HL-60/S4 treated with phorbol 12-myristate 13-acetate at 8.2 ng/mL for 4 days and 3 days (cell line): Measurements from ENCODE around the gene LHPP.
"Not testable (repeated sequence)": the region's sequence is repeated elsewhere in the genome, so short reads cannot be mapped to it uniquely, and the experiment has no call there.

Experiments used
- in situ Hi-C: fragments of 300-500 bp; cut with MboI; formaldehyde crosslinking; loops from 2 replicates; pipeline ENCODE4 v1.15.0; 2022; ENCODE audit warnings: low sequenced_read_pairs

Gene LHPP

DNA sequence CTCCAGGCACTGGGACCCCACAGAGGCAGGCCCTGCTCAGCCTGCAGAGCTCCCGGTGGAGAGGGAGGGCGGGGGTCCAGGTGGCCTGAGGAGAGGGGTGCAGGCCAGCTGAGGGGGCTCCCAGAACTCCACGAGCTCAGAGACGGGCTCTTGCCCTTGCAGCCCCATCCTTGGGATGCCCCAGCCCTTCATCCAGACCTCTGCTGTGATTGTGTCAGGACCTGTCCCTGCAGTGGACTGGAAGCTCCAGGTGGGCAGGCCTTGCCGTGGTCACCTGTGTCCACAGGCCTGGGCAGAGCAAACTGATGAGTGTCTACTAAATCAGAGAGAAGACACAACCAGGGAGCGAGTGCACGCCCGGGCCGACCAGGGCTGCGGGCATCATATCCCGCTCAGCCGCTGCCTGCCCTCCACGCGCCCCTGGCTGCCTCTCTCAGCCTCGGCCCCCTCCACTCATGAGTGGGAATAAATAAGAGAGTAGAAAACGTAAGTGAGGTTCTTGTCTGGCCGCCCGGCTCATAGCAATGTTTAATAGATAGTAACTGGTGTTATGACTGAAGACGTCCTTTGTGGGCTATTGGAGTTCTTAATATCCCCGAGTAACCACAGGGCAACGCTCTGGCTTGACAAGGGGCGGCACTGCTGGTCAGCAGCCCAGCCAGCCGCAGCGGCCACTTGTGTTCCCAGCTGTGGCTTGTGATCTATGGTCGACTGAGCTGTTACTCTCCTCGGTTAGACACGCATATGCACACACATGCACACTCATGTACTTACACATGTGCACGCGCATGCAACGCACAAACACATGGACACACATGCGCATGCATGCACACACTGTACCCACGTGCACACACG is 105.6 kb downstream of the LHPP start:
- in situ Hi-C loops: no loop called here

DNA sequence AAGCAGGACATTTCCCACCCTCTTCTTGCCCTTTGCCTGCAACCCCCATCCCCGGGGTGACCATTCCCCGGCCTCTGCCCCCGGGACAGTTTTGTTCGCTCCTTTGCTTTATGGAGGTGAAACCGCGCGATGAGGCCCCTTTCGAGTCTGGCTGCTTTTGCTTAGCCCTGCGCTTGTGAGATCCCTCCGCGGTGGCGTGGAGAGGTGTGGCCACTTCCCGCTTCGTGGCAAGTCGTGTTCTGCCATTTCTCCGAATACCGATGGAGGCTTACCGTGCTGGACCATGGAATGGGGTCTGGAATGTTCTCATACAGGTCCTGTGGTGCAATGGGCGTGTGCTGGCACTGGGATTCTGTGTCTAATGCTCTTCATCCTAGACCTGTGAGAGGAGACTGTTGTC is 106.7 kb downstream of the LHPP start:
- in situ Hi-C loops: no loop called here

DNA sequence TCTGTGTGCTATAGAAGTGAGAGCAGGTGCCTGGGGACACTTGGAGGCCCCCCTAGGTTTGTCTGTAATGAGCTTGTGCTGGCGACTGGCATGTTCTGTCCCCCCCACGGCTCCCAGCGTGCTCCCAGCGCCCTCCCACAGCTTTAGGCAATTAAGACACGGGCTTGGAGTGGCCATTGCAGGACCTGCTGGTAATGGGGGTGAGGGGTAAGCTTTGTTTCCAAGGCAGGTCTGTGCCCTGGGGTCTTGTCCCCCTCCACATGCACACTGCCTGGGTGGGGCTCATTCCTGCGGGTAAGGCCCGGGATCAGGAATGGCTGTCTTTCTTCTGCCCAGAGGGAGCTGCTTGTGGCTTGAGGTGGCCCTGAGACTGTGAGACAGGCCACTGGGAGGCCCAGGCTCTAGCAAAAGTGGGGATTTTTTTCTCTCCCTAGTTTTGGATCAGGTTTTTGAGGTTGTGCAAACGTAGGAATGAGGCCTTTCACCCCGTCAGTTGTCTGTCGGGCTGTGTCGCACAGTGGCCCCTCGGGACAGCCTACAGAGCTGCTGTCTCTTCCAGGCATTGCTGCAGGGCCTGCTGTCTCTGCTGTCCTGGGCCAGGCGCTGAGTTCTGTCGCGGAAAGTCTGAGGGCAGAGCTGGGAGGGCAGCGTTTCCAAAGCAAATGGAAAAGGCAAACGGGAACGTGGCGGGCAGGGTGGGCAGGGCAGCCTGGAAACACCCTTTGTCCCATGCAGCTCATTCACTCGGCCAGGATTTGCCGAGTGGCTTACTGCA is 107.4 kb downstream of the LHPP start:
- in situ Hi-C loops: no loop called here

DNA sequence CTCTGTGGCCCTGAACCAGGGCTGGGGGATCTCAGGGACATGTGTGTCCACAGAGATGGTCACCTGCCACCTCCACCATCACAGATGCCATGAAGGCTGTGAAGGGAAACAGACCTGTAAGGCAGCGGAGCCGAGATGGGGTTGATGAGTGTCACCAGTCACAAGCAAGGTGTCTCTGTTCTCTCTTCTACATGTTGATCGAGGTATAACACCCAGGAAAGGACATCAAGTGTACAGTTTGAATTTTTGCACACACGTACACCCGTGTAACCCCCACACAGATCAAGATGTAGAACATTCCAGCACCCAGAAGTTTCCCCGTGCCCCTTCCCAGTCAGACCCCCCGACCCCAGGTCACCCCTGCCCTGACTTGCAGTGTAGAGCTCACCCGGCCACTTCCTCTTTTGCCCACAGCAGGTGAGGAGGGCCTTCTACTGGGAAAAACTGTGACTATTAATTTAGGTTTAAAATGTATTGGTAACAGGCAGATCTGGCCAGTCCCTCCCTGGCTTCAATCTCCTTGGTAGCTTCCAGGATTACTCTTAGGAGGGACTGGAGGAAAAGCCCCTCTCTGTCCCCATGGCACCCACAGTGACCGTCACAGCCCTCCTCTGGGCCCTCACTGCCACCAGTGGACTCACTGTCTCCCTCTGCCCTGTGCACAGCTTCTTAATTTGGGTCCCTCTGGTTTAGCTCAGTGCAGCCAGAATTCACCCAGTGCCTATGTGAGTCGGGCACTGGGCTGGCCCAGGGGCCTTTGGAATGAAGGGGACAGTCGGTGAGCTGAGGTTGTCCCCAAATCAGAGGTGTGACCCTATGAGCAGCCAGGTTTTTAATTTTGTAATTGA is 108.2 kb downstream of the LHPP start:
- in situ Hi-C loops: no loop called here

DNA sequence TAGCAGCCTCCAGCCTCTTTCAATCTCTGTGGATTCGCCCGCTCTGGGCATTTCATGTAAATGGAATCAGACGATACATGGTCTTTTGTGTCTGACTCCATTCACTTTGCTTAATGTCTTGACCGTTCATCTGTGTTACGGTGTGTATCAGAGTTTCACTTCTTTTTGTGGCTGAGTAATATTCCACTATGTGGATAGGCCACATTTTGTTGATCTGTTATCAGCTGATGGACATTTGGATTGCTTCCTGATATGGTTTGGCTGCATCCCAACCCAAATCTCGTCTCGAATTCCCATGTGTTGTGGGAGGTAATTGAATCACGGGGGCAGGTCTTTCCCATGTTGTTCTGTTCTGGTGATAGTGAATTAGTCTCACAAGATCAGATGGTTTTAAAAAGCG is 109.0 kb downstream of the LHPP start:
- in situ Hi-C loops: no loop called here

DNA sequence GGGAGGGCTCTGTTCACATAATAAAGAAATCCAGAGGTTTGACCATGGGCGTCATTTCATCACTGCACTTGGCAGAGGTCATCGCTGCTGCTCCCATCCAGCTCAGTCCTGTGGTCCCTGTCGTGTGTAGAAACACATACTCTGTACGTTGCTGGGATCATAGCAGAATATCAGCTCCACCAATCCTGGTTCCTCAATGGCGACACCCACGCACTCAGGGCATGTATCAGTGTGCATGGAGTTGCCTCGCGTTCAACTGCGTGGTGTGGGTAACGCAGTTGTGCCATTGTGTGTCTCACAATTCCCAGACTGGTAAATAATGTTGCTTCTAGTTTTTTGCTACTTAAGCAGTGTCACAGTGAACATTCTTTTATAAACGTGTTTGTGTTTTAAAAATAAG is 111.1 kb downstream of the LHPP start:
- in situ Hi-C loops: no loop called here

DNA sequence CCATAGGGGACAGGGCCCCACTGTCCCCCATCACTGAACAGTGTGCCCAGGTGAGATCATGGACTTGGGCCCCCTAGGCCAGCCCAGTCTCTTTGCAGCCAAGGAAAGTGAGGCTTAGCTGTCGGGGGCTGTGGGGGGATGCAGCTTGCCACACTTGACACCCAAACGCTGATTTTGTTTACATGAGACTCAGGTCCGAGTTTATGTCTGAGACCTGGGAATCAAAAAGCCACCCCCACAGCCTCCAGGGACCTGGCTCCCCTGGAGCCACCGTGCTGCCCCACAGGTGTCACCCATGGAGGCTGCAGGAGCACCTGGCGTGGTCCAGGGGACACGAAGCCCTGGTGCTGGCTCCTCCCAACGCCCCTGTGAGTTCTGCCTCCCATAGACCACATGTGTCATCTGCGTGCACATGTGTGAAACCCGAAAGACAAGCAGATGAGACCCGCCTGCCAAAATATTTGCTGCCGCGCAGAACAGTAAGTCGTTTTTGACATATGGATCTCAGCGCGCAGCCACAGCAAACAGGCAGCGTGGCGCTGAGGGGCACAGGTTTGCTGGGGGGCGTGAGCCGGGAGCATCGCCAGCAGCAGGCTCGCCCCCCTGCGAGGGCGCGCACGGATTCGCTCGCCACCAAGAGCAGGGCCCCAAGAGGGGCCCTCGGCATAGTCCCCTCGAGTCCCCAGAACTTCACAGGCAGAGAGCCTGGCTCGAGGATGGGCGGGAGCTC is 112.3 kb downstream of the LHPP start:
- in situ Hi-C loops: no loop called here

DNA sequence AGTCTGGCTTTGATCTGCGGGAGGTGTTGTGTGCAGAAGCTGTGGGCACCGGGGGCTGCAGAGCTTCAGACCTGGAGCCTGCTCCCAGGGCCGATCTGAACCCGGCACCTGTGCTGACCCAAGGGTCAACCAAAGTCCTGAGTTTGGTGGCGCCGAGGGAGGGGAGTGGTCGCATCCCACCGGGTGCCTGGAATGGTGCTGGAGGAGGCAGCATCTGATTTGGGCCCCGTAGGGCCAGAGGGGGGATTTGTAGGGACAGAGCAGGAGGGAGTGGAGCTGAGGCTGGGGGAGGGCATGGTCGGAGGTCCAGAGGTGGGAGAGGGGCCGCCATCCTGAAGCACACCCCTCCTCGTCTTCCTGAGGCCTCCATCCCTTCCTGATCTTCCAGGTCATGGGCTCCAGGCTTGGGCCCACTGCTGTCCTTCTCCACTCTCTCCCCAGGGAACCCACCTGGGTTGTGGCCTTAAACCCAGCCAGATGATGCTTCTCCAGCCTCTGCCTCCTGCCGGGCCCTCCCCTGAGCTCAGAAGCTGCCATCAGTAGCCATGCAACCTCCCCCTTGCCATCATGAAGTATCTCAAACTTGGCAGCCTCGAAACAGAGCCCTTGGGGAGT is 112.9 kb downstream of the LHPP start:
- in situ Hi-C loops: no loop called here

DNA sequence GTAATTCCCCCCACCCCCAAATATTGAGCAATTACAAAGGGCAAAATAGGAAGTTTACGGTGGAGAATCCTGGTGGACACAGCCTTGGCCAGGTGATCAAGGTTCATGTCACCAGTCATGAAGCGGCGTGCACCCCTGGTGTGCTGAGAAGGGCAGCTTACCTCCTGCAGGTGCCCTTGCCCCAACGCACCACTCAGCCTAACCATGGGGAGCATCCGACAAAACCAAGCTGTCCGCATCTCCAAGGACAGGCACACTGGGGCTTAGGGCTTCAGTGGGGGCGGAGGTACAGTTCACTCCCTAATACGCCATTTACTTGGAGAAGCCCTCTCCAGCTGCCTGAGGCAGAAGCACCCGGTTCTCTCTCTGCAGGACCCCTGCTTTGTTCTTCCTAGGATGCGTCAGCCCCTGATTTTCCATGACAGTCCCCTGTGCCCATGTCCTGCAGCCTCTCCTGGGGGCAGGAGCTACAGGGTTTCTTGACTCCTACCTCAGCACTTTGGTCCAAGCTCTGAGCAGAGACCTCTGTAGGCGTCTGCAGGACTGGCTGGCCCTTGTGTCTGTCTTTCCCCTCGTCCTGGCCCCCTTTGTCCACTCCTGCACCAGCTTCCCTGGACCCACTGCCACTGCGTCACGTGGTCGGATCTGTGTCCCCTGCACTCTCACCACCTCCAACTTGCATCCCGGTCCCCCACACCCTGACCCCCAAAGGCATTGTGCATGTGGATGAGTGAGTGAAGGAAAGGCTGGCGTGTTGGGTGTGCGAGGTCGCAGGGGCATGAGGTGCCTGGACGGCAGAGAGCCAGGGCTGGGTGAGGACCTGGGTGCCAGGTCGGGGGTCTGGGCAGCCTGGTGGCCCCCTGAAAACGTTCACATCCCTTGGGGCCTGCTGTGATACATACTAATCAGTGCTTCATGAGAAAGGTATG is 113.7 kb downstream of the LHPP start:
- in situ Hi-C loops: no loop called here

DNA sequence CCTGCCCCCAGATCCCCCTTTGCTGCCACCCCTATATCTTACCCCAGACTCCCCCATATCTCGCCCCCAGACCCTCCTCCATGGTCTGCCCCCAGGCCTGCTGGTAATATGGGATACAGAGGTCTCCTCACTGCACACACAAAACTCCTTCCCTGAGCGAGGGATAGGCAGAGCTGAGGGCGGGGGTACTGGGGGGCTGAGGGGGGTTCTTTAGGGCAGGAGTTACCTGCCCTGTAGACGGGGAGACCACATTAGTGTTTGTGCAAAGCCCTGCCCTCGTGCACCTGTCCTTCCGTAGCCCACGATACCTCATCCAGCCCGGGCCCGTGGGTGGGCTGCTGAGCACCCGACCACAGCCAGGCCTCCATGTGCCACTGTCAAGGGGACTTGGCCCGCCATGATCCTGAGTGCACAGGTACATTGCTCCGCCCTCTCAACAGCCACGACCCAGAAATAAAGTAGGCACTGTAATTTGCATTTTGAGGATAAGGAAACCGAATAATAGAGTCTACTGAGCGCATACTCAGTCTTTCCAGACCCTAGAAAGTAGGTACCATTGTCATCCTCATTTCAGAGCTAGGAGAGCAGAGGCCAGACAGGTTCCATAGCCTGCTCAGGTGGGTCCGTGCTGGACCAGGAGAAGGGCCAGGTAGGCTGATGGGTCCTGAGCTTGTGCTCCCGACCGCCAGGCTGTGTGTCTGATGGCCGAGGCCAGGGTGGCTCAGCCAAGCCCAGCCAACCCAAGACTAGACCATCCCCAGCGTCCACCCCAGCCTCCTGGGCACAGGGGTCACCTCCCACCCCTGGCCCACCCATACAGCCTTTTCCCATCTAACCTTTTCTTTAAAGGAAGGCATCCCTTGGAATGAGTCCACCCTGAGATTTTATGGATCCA is 115.2 kb downstream of the LHPP start:
- in situ Hi-C loops: no loop called here

DNA sequence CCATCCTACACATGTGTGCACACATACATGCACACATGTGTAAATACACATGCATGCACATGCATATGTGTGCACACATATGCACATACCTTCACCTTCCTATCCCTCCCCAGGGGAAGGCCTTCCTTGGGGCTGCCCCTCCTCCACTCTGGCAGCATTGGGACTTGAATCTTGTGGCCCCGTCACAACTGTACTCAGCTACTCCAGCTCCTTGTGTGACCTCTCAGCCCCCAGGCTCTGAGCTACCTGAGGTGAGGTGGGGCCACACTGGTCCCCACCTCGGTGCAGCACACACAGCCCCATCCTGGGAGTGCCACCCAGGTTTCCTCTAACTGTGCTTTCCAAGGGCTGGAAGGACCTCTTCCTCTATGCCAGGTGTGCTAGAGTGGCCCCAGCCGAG is 116.0 kb downstream of the LHPP start:
- in situ Hi-C loops: no loop called here

DNA sequence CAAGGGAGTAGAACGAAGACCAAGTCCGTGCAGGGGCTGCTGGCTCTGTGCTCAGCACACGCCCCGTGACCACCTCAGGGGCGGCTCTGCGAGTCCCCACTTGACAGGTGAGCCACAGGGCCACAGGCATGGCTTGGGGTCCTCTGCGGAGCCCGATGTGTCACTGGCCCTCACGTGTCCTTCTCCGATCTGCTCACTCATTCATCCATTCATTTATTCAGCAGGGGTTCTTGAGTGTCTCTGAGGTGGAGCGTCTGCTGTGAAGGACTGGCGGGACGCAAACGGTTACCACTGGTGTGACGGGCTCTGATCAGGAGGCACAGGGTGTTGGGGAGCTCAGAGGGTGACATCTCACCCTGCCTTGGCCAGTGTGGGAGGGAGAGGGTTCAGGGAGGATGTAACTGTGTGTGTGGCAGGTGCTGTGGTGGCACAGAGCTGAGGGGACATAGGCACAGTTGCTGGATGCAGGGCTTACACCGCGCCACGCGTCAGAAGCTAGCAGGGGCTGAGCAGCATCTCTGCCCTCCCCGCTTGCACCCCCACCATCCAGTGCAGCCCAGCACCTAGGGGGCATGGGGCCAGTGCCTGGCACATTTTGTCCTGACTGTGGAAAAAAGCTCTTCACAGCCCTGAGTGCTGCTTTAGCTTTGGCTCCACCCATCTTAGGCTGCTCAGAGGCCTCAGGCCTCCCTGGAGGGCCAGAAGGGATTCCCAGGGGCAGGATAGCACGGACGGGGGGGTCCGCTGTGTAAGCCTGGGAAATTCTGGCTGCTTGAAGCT is 116.8 kb downstream of the LHPP start:
- in situ Hi-C loops: no loop called here

DNA sequence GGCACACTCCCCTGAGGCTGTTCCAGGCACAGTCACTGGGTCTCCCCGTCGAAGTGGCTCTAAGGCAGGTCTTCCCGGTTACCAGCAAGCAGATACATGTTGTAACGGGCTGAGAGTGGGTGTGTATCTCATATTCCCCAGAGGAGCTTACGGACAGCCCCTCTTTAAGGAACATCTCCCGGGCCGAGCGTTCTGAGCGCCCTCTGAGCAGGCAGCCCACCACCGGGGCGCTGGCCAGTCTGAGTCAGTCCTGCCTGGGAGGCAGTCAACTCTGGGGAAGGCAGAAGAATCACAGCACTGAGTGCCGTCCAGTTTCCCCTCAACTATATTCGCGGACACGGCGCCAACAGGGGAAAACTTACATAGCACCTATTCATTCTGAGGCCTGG is 117.4 kb downstream of the LHPP start:
- in situ Hi-C loops: no loop called here

DNA sequence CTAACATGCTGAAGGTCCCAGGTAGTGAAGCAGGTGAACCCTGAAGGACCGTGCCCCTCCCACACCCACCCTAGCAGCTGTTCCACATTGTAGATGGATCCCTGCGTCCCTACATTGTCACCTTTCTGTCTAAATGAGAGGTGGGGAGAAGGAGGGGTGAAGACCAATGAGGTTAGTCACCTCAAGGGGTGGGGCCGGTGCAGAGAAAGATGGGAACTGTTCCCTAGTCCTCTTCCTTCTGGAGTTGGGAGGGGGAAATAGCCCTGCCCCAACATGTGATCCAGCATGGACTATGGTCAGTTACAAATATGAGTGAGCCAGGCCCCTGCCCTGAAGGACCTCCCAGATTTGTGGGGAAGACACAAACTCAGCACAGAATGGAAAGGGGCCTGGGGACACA is 124.5 kb downstream of the LHPP start:
- in situ Hi-C loops: no loop called here

DNA sequence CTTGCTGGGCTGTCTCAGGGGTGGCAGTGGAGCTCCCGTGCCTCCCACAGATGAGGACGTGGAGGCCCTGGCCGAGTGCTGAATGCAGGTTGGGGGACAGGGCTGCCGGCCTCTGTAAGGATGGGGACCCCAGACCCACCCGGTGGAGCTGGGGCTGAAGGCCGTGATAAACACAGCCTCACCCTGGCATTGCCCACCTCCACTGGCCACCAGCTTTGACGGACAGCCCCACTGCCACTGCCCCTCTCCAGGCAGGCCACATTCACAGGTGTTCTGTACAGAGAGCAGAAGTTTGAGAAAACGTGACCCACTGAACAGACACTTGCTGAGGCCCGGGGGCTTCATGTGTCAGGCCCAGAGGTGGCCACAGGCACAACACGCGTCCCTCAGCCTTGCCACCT is 126.2 kb downstream of the LHPP start:
- in situ Hi-C loops: no loop called here

DNA sequence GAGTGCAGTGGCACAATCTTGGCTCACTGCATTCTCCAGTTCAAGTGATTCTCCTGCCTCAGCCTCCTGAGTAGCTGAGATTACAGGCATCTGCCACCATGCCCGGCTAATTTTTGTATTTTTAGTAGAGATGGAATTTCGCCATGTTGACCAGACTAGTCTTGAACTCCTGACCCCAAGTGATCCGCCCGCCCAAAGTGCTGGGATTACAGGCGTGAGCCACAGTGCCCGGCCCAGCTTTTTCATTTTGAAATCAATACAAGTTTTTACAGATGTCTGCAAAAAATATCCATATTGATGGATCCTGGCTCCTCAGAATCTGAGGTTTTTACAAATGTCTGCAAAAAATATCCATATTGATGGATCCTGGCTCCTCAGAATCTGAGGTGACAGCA is 126.7 kb downstream of the LHPP start:
- in situ Hi-C loops: not testable (repeated sequence)

DNA sequence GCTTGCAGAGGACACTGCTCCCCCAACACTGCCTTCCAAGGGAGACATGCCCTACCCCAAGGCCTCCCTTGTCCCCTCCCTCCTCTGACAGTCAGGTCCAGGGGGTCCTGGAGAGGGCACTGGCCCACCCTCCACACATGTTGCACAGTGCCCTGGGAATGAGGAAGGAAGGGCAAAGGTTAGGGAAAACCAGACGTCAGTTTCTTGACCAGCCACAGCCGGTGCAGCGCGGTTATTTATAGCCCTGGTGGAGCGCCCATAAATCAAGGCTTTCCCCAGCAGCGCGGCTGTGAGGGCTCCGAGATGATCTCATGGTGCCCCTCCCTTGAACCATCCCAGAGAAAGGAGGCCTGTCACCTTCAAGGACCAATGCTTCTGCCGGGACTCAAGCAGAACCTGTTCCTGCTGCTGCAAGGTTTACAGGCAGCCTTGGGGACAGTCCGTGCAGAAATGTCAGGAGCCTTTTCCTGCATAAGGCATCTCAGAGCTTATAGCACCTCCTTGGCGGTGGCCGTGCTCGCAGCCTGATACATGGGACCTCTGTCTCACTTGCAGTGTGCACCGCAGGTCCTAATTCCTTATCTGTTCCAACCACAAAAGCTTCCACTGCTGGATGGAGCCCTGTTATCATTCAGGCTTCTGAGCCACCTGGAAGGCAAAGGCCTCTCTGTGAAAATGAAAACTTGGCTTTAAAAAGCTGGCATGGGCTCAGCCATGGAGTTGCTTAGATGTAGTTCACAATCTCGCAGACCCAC is 127.3 kb downstream of the LHPP start:
- in situ Hi-C loops: no loop called here
